A673 (cell line): ENCODE results near the gene GNAQ. TPM values are rescaled to one million over a fixed set of nuclear protein-coding genes. Genes with fewer than 3 reads are reported as not detected.
"Not testable (repeated sequence)": the region's sequence is repeated elsewhere in the genome, so short reads cannot be mapped to it uniquely, and the experiment has no call there.

ENCODE experiments used
- BruUV-seq: library from RNA; stranded (reverse); fragments of 400-500 nt; replicated peaks from 2 replicates; lab custom pipeline; 2021; lab: Mats Ljungman, UMichigan
- CTCF ChIA-PET: fragments of 300-600 bp; sonication (Branson Sonifier 250); formaldehyde crosslinking; loops from one replicate; lab custom pipeline; 2022; ENCODE audit warnings: antibody characterized with exemption; lab: Charles Lee
- POLR2A ChIA-PET: fragments of 300-600 bp; sonication (Branson Sonifier 250); formaldehyde crosslinking; loops from one replicate; lab custom pipeline; 2022; ENCODE audit warnings: antibody characterized with exemption; ENCODE audit not compliant: low non-redundant PET; lab: Charles Lee
- DNase-seq: peaks from one replicate; pipeline ENCODE4 v3.0.0-alpha.2; 2015; ENCODE audit warnings: low spot score
- H3K27ac ChIP-seq: fragments of 200-600 bp; sonication (generic); 2 replicates; pipeline ENCODE4 v1.5.1; 2016; ENCODE audit warnings: mixed run types, low read depth, mild to moderate bottlenecking, mixed read lengths, antibody characterized with exemption, low read length; ENCODE audit not compliant: poor library complexity, severe bottlenecking
- H3K27me3 ChIP-seq: fragments of 200-600 bp; sonication (generic); replicated peaks from 2 replicates; pipeline ENCODE4 v1.6.1; 2017; ENCODE audit warnings: mixed run types, low read depth, mild to moderate bottlenecking, mixed read lengths, antibody characterized with exemption, low read length; ENCODE audit not compliant: insufficient read depth, poor library complexity
- H3K36me3 ChIP-seq: fragments of 200-600 bp; sonication (generic); 2 replicates; pipeline ENCODE4 v1.6.1; 2016; ENCODE audit warnings: mixed run types, mild to moderate bottlenecking, mixed read lengths, antibody characterized with exemption, low read length; ENCODE audit not compliant: insufficient read depth, poor library complexity, severe bottlenecking
- H3K4me1 ChIP-seq: fragments of 200-600 bp; sonication (generic); 2 replicates; pipeline ENCODE4 v1.6.1; 2017; ENCODE audit warnings: mixed run types, mild to moderate bottlenecking, mixed read lengths, antibody characterized with exemption, low read length; ENCODE audit not compliant: insufficient read depth, poor library complexity, severe bottlenecking
- H3K4me3 ChIP-seq: fragments of 200-600 bp; sonication (generic); 2 replicates; pipeline ENCODE4 v1.5.1; 2016; ENCODE audit warnings: low read depth, mixed run types, mild to moderate bottlenecking, mixed read lengths, low read length; ENCODE audit not compliant: poor library complexity, severe bottlenecking
- H3K9me3 ChIP-seq: fragments of 200-600 bp; sonication (generic); 2 replicates; pipeline ENCODE4 v1.6.1; 2016; ENCODE audit warnings: mixed run types, low read depth, mild to moderate bottlenecking, mixed read lengths, antibody characterized with exemption, low read length; ENCODE audit not compliant: poor library complexity, severe bottlenecking
- EZH2 ChIP-seq: fragments of 200-600 bp; sonication (generic); IDR thresholded peaks from 2 replicates; pipeline ENCODE4 v1.6.1; 2017; ENCODE audit warnings: borderline replicate concordance, low read depth, mild to moderate bottlenecking, mixed read lengths, antibody characterized with exemption, low read length; ENCODE audit not compliant: poor library complexity, severe bottlenecking
- intact Hi-C: fragments of 100-400 bp; cut with micrococcal nuclease; formaldehyde crosslinking; loops from one replicate; pipeline ENCODE4 v1.10.0; 2022; ENCODE audit not compliant: unreplicated experiment
- total RNA-seq: library from RNA; stranded (reverse); gene quantifications from 2 replicates; pipeline ENCODE4 v1.2.3, GENCODE V29; 2021
- TF ChIP-seq, protein P1 (sequence below): fragments of 300-800, 200-600 bp; sonication (generic); conservative IDR thresholded peaks from 2 replicates; pipeline ENCODE4 v1.5.1; 2017; ENCODE audit warnings: low read depth, mild to moderate bottlenecking, antibody characterized with exemption, low read length, moderate library complexity, mixed read lengths

Gene GNAQ
- total RNA-seq, 1 experiment from 2014 or later: 69.9 TPM

DNA sequence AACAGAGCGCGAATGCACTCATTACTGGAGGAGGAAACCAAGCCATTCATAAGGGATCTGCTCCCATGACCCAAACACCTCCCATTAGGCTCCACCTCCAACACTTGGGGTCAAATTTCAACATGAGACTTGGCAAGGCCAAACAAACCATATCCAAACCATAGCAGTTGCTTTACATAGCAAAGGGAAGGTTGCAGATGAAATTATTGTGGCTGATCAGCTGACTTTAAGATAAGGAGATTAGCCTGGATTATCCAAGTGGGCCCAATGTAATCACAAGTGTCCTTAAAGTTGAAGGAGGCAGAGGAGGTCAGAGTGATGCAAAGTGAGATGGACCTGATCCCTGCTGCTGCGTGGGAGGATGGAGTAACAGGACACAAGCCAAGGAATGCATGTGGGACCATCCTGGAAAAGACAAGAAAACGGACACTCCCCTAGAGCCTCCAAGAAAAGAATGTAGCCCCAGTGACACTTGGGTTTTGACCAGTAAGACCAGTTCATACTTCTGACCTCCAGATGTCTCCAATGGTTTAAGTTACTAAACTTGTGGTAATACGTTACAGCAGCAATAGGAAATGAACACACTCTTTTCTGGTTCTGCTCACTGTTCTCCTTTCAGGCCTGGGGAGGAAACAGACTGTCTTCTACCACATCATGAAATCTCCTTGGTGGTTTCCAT, 167.3 kb downstream of the GNAQ start:
- no peaks in the 10 kb centered on the region for H3K27me3 ChIP-seq
- H3K9me3 ChIP-seq: peaks cover 4% of the 10 kb centered on the region
- DNase-seq: no peak
- ChIA-PET CTCF (no interaction called here), POLR2A (no interaction called here)
- TF ChIP-seq, protein P1, sequence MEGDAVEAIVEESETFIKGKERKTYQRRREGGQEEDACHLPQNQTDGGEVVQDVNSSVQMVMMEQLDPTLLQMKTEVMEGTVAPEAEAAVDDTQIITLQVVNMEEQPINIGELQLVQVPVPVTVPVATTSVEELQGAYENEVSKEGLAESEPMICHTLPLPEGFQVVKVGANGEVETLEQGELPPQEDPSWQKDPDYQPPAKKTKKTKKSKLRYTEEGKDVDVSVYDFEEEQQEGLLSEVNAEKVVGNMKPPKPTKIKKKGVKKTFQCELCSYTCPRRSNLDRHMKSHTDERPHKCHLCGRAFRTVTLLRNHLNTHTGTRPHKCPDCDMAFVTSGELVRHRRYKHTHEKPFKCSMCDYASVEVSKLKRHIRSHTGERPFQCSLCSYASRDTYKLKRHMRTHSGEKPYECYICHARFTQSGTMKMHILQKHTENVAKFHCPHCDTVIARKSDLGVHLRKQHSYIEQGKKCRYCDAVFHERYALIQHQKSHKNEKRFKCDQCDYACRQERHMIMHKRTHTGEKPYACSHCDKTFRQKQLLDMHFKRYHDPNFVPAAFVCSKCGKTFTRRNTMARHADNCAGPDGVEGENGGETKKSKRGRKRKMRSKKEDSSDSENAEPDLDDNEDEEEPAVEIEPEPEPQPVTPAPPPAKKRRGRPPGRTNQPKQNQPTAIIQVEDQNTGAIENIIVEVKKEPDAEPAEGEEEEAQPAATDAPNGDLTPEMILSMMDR: no peak
- TF ChIP-seq EZH2: no peak
- no peaks in the 10 kb centered on the region for H3K4me1 ChIP-seq
- no peak overlapping the region for H3K4me3 ChIP-seq
- H3K36me3 ChIP-seq: peaks cover 2% of the 10 kb centered on the region
- no peak overlapping the region for H3K27ac ChIP-seq
- intact Hi-C loops: no loop called here
- no TSS peak for BruUV-seq

DNA sequence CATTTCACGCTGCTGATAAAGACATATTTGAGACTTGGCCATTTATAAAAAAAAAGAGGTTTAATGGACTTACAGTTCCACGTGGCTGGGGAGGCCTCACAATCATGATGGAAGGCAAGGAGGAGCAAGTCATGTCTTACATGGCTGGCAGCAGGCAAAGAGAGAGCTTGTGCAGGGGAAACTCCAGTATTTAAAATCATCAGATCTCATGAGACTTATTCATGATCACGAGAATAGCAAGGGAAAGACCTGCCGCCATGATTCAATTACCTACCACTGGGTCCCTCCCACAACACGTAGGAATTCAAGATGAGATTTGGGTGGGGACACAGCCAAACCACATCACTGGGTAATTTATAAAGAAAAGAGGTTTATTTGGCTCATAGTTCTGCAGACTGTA, 168.0 kb downstream of the GNAQ start:
- H3K36me3 ChIP-seq, POLR2A ChIA-PET, H3K4me1 ChIP-seq, intact Hi-C loops, H3K27me3 ChIP-seq, BruUV-seq, H3K4me3 ChIP-seq, DNase-seq, H3K27ac ChIP-seq, CTCF ChIA-PET, H3K9me3 ChIP-seq: not testable (repeated sequence)

DNA sequence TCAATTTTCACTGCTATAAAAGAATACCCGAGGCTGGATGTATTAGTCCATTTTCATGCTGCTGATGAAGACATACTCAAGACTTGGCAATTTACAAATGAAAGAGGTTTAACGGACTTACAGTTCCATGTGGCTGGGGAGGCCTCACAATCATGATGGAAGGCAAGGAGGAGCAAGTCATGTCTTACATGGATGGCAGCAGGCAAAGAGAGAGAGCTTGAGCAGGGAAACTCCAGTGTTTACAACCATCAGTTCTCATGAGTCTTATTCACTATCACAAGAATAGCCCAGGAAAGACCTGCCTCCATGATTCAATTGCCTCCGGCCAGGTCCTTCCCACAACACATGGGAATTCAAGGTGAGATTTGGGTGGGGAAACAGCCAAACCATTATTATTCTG, 170.7 kb downstream of the GNAQ start:
- H3K4me1 ChIP-seq, H3K27me3 ChIP-seq, H3K36me3 ChIP-seq, H3K9me3 ChIP-seq, H3K27ac ChIP-seq, DNase-seq, CTCF ChIA-PET, intact Hi-C loops, H3K4me3 ChIP-seq, POLR2A ChIA-PET, BruUV-seq: not testable (repeated sequence)

DNA sequence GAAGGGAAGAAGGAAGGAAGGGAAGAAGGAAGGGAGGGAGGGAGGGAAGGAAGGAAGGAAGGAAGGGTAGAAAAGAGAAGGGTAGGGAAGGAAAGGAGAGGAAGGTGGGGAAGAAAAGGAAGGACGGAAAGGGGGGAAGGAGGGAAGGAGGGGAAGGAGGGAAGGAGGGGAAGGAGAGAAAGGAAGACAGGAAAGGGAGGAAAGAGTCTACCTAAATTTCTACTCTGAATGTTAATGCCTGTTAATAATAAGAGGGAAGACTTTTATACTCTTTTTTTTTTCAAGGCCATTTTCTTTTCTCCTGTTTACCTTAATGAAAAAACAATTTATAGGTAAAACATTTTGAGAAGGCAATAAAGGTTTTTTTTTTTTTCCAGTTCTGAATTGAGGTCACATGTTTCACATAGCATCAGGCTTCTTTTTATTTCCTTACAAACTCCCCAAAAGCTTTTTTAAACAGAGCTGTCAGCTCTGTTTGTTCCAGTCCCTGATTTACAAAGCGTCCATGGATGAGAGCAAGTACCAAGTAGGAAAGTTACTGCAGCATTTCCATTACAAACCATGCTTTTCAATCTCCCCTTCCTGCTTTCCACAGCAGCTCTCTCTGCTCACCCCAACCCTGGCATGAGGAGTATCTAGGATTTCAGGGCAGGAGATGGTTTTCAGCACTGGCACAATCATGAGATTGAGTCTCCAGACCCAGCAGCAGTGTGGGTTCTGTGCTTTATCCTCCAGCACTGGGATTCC, 173.9 kb downstream of the GNAQ start:
- H3K4me3 ChIP-seq: no peak overlapping the region
- CTCF ChIA-PET: no interaction called here
- TF ChIP-seq EZH2: no peak
- TF ChIP-seq, protein P1: no peak
- H3K9me3 ChIP-seq: peaks cover 4% of the 10 kb centered on the region
- H3K27me3 ChIP-seq: no peaks in the 10 kb centered on the region
- no peaks in the 10 kb centered on the region for H3K36me3 ChIP-seq
- peaks cover 7% of the 10 kb centered on the region for H3K4me1 ChIP-seq
- intact Hi-C loops: no loop called here
- POLR2A ChIA-PET: no interaction called here
- DNase-seq: no peak
- no peak overlapping the region for H3K27ac ChIP-seq
- no TSS peak for BruUV-seq
